ENCODE results near the gene RAB6B.
"Not testable (repeated sequence)": the region's sequence is repeated elsewhere in the genome, so short reads cannot be mapped to it uniquely, and the experiment has no call there.

Gene RAB6B

GRCh38 chr3:133815386-133815785 lies 80.3 kb downstream of the RAB6B start:
- DNase-seq (ENCODE audit: low read depth, low spot score), result no peak

GRCh38 chr3:133812872-133813271 lies 82.8 kb downstream of the RAB6B start:
- no peak for DNase-seq (ENCODE audit: low read depth, low spot score)

- DNase-seq (ENCODE audit: low read depth, low spot score), result peak; percentile 71
These were observed 89.8 kb downstream of the RAB6B start, which contains the start of gene SRPRB for GRCh38 chr3:133805702-133806475. Gene SRPRB (plus strand): TSS chr3:133805815. CDS start chr3:133805849, 34 bp downstream.

- DNase-seq (ENCODE audit: low read depth, low spot score), result no peak
These were observed 90.3 kb downstream of the RAB6B start for GRCh38 chr3:133805384-133805701.

GRCh38 chr3:133804896-133805295 lies 90.8 kb downstream of the RAB6B start:
- DNase-seq (ENCODE audit: low read depth, low spot score), result no peak

- DNase-seq (ENCODE audit: low read depth, low spot score), result no peak
These were observed 92.2 kb downstream of the RAB6B start for GRCh38 chr3:133803469-133803868.

GRCh38 chr3:133799794-133800585 lies 95.7 kb downstream of the RAB6B start:
- no peak for DNase-seq (ENCODE audit: low read depth, low spot score)

- no peak for DNase-seq (ENCODE audit: low read depth, low spot score)
These were observed 98.1 kb downstream of the RAB6B start for GRCh38 chr3:133797396-133798105.

- no peak for DNase-seq (ENCODE audit: low read depth, low spot score)
These were observed 103.4 kb downstream of the RAB6B start for GRCh38 chr3:133792171-133792763.

- no peak for DNase-seq (ENCODE audit: low read depth, low spot score)
These were observed 107.7 kb downstream of the RAB6B start for GRCh38 chr3:133788024-133788423.

GRCh38 chr3:133783762-133784161 lies 111.9 kb downstream of the RAB6B start:
- no peak for DNase-seq (ENCODE audit: low read depth, low spot score)

- no peak for DNase-seq (ENCODE audit: low read depth, low spot score)
These were observed 113.2 kb downstream of the RAB6B start for GRCh38 chr3:133782454-133782853.

- DNase-seq (ENCODE audit: low read depth, low spot score), result no peak
These were observed 114.1 kb downstream of the RAB6B start for GRCh38 chr3:133781570-133781969.

GRCh38 chr3:133780756-133781155 lies 114.9 kb downstream of the RAB6B start:
- not testable (repeated sequence) for DNase-seq (ENCODE audit: low read depth, low spot score)

GRCh38 chr3:133779626-133780203 lies 116.0 kb downstream of the RAB6B start:
- DNase-seq (ENCODE audit: low read depth, low spot score), result no peak

GRCh38 chr3:133777807-133778568 lies 117.7 kb downstream of the RAB6B start:
- DNase-seq (ENCODE audit: low read depth, low spot score), result no peak

- no peak for DNase-seq (ENCODE audit: low read depth, low spot score)
These were observed 118.8 kb downstream of the RAB6B start for GRCh38 chr3:133776794-133777438.

GRCh38 chr3:133775835-133776234 lies 119.8 kb downstream of the RAB6B start:
- no peak for DNase-seq (ENCODE audit: low read depth, low spot score)

GRCh38 chr3:133775309-133775708 lies 120.4 kb downstream of the RAB6B start:
- no peak for DNase-seq (ENCODE audit: low read depth, low spot score)
